ENCODE data around the gene LRRC8D.

The LRRC8D gene

GRCh38 chr1:89854140-89854539 lies 33.3 kb downstream of the LRRC8D start:
- no peak for TF ChIP-seq CTCF (IDR thresholded peaks at IDR 0.05; ENCODE audit: insufficient read depth, low read depth, low read length, missing control alignments)
- DNase-seq (ENCODE audit: low read depth) = no peak
- H3K4me3 ChIP-seq (ENCODE audit: low read length) = no peak overlapping the region

GRCh38 chr1:89855413-89856123 lies 34.7 kb downstream of the LRRC8D start:
- peak; percentile 65 for DNase-seq (ENCODE audit: low read depth)
- no peak overlapping the region for H3K4me3 ChIP-seq (ENCODE audit: low read length)
- no peak for TF ChIP-seq CTCF (IDR thresholded peaks at IDR 0.05; ENCODE audit: insufficient read depth, low read depth, low read length, missing control alignments)

GRCh38 chr1:89863165-89863830 lies 42.5 kb downstream of the LRRC8D start:
- TF ChIP-seq CTCF (IDR thresholded peaks at IDR 0.05; ENCODE audit: insufficient read depth, low read depth, low read length, missing control alignments) = no peak
- no peak for DNase-seq (ENCODE audit: low read depth)
- no peak overlapping the region for H3K4me3 ChIP-seq (ENCODE audit: low read length)

GRCh38 chr1:89865498-89866382 lies 44.9 kb downstream of the LRRC8D start:
- no peak overlapping the region for H3K4me3 ChIP-seq (ENCODE audit: low read length)
- DNase-seq (ENCODE audit: low read depth) = peak; percentile 86
- TF ChIP-seq CTCF (IDR thresholded peaks at IDR 0.05; ENCODE audit: insufficient read depth, low read depth, low read length, missing control alignments) = no peak

GRCh38 chr1:89866568-89866967 lies 45.7 kb downstream of the LRRC8D start:
- H3K4me3 ChIP-seq (ENCODE audit: low read length) = no peak overlapping the region
- no peak for DNase-seq (ENCODE audit: low read depth)
- no peak for TF ChIP-seq CTCF (IDR thresholded peaks at IDR 0.05; ENCODE audit: insufficient read depth, low read depth, low read length, missing control alignments)

GRCh38 chr1:89870998-89871397 lies 50.2 kb downstream of the LRRC8D start:
- peak; percentile 14 for DNase-seq (ENCODE audit: low read depth)
- TF ChIP-seq CTCF (IDR thresholded peaks at IDR 0.05; ENCODE audit: insufficient read depth, low read depth, low read length, missing control alignments) = no peak
- H3K4me3 ChIP-seq (ENCODE audit: low read length) = no peak overlapping the region
